ENCODE results near the gene CSGALNACT2. TPM values are rescaled to one million over a fixed set of nuclear protein-coding genes. Genes with fewer than 3 reads are reported as not detected.

The CSGALNACT2 gene
- total and polyA plus RNA-seq, 9 of the 15 experiments (the other 6 are each of a cell fraction or from before 2014, with no cell fraction given), result 1.4 to 7.3 (median 3.5) TPM

DNA sequence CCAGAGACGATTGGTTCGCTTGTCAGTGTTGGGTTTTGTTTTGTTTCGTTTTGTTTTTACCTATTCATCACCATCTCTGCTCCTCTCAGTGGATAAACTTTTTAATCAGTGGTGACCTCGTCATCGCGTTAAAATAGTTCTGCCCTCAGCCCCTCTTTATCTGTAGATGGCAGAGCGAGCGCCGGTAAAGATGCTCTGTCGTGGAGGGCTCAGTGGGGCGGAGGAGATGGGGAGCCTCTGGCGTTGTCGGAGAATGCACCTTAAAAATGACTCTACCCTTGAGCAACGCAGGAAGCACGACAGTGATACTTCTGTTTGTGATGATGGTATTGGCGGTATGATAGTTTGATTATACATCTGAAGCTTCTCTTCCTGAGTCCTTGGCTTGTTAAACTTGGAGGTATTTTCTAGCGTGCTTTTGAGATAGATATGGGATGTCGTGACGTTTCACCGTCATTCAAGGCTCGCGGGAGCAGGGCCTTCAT lies 554 bp downstream of the CSGALNACT2 start:
- 1% methylated on average over 22 of the region's 22 CpGs for WGBS (ENCODE audit: insufficient coverage, low coverage, missing lambda C conversion rate)
- Histone ChIP-seq H3K9me3 (replicated peaks; ENCODE audit: control insufficient read depth, insufficient read depth, low read depth, low read length) (no peaks in the 10 kb centered on the region), H3K27ac (ENCODE audit: extremely low read depth, low read depth, low read length) (peak overlapping the region; percentile 32; the same call in 2 of the 3 replicates), H3K9ac (ENCODE audit: insufficient read depth in 1 of 2, low read depth in 2 of 2, low read length in 2 of 2) (peak overlapping the region; percentile 62 to 88), H3K4me3 (peak overlapping the region; percentile 87), H3K9me1 (ENCODE audit: control insufficient read depth, insufficient read depth, low read length) (no peaks in the 10 kb centered on the region), H3K4me2 (ENCODE audit: insufficient read depth, low read length) (peak overlapping the region; percentile 91), H3K27me3 (ENCODE audit: control insufficient read depth in 2 of 2, insufficient read depth in 2 of 2, low read length in 2 of 2) (peaks cover 0 to 4% of the 10 kb centered on the region in 2 experiments; a peak in 2 of 5 replicates), H3K36me3 (ENCODE audit: control insufficient read depth, insufficient read depth, low read length) (no peaks in the 10 kb centered on the region), H3K79me2 (ENCODE audit: control insufficient read depth, insufficient read depth, low read length) (peaks cover 19% of the 10 kb centered on the region; the same call in 2 of the 3 replicates), H4K20me1 (replicated peaks; ENCODE audit: control insufficient read depth, insufficient read depth, low read length) (no peaks in the 10 kb centered on the region), H3K4me1 (replicated peaks in 1 of 2; ENCODE audit: control insufficient read depth in 2 of 2, insufficient read depth in 2 of 2, low read length in 2 of 2) (peaks cover 9 to 25% of the 10 kb centered on the region in 2 experiments; a peak in 4 of 5 replicates), H2AFZ (ENCODE audit: low read depth, low read length) (peak overlapping the region; percentile 95)
- CTCF ChIA-PET (ENCODE audit: low intra/inter-chr PET ratio), result no interaction called here
- DNase-seq (ENCODE audit: extremely low read depth in 1 of 4, low spot score in 3 of 4) (peak; percentile 34 to 66 (median 52)), FAIRE-seq (peak; percentile 77), ATAC-seq (peak; percentile 72)
- in situ Hi-C loops (cut with MboI), result no loop called here
- intact Hi-C loops (cut with micrococcal nuclease), result loop anchor here (5.0 to 10.0 kb wide), 3 partner anchors 64 to 326 kb away; no protein-coding TSS in a partner anchor
- POLR2A ChIA-PET, result interaction anchor here (1.0 to 1.6 kb wide), 2 partner anchors 9 to 36 kb away, joined by 4 read pairs; no protein-coding TSS in a partner anchor
- no TSS peak for BruUV-seq (replicated peaks)
- TF ChIP-seq, protein P1, sequence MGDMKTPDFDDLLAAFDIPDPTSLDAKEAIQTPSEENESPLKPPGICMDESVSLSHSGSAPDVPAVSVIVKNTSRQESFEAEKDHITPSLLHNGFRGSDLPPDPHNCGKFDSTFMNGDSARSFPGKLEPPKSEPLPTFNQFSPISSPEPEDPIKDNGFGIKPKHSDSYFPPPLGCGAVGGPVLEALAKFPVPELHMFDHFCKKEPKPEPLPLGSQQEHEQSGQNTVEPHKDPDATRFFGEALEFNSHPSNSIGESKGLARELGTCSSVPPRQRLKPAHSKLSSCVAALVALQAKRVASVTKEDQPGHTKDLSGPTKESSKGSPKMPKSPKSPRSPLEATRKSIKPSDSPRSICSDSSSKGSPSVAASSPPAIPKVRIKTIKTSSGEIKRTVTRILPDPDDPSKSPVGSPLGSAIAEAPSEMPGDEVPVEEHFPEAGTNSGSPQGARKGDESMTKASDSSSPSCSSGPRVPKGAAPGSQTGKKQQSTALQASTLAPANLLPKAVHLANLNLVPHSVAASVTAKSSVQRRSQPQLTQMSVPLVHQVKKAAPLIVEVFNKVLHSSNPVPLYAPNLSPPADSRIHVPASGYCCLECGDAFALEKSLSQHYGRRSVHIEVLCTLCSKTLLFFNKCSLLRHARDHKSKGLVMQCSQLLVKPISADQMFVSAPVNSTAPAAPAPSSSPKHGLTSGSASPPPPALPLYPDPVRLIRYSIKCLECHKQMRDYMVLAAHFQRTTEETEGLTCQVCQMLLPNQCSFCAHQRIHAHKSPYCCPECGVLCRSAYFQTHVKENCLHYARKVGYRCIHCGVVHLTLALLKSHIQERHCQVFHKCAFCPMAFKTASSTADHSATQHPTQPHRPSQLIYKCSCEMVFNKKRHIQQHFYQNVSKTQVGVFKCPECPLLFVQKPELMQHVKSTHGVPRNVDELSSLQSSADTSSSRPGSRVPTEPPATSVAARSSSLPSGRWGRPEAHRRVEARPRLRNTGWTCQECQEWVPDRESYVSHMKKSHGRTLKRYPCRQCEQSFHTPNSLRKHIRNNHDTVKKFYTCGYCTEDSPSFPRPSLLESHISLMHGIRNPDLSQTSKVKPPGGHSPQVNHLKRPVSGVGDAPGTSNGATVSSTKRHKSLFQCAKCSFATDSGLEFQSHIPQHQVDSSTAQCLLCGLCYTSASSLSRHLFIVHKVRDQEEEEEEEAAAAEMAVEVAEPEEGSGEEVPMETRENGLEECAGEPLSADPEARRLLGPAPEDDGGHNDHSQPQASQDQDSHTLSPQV (IDR thresholded peaks at IDR 0.05), result no peak
- TF ChIP-seq, protein P2, sequence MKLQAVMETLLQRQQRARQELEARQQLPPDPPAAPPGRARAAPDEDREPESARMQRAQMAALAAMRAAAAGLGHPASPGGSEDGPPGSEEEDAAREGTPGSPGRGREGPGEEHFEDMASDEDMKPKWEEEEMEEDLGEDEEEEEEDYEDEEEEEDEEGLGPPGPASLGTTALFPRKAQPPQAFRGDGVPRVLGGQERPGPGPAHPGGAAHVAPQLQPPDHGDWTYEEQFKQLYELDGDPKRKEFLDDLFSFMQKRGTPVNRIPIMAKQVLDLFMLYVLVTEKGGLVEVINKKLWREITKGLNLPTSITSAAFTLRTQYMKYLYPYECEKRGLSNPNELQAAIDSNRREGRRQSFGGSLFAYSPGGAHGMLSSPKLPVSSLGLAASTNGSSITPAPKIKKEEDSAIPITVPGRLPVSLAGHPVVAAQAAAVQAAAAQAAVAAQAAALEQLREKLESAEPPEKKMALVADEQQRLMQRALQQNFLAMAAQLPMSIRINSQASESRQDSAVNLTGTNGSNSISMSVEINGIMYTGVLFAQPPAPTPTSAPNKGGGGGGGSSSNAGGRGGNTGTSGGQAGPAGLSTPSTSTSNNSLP (IDR thresholded peaks at IDR 0.05; ENCODE audit: borderline replicate concordance, low read depth, low read length), result no peak
- TF ChIP-seq SIN3B (IDR thresholded peaks at IDR 0.05; ENCODE audit: low read depth), result no peak
- TF ChIP-seq TGIF2 (CRISPR knock-in tag; IDR thresholded peaks at IDR 0.05), result no peak
- TF ChIP-seq, protein P3, sequence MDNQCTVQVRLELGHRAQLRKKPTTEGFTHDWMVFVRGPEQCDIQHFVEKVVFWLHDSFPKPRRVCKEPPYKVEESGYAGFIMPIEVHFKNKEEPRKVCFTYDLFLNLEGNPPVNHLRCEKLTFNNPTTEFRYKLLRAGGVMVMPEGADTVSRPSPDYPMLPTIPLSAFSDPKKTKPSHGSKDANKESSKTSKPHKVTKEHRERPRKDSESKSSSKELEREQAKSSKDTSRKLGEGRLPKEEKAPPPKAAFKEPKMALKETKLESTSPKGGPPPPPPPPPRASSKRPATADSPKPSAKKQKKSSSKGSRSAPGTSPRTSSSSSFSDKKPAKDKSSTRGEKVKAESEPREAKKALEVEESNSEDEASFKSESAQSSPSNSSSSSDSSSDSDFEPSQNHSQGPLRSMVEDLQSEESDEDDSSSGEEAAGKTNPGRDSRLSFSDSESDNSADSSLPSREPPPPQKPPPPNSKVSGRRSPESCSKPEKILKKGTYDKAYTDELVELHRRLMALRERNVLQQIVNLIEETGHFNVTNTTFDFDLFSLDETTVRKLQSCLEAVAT (IDR thresholded peaks at IDR 0.05), result 0 out of 4 replicates have a peak, but pooled peaks of 1 of the 2 experiments have one; percentile 33
- no peak for TF ChIP-seq ILK (tag; IDR thresholded peaks at IDR 0.05; ENCODE audit: borderline replicate concordance, low read depth)
- TF ChIP-seq HSF4 (CRISPR knock-in tag; IDR thresholded peaks at IDR 0.05; ENCODE audit: borderline replicate concordance), result no peak
- no peak for TF ChIP-seq NFIX (CRISPR knock-in tag; IDR thresholded peaks at IDR 0.05; ENCODE audit: low read depth)
- no peak for TF ChIP-seq ZBTB7A (IDR thresholded peaks at IDR 0.05; ENCODE audit: borderline replicate concordance, control insufficient read depth, low read depth, low read length)
- no peak for TF ChIP-seq ZKSCAN8 (CRISPR knock-in tag; IDR thresholded peaks at IDR 0.05)
